ENCODE data around the gene CCT6B.
"Not testable (repeated sequence)": the region's sequence is repeated elsewhere in the genome, so short reads cannot be mapped to it uniquely, and the experiment has no call there.

CCT6B gene, protein sequence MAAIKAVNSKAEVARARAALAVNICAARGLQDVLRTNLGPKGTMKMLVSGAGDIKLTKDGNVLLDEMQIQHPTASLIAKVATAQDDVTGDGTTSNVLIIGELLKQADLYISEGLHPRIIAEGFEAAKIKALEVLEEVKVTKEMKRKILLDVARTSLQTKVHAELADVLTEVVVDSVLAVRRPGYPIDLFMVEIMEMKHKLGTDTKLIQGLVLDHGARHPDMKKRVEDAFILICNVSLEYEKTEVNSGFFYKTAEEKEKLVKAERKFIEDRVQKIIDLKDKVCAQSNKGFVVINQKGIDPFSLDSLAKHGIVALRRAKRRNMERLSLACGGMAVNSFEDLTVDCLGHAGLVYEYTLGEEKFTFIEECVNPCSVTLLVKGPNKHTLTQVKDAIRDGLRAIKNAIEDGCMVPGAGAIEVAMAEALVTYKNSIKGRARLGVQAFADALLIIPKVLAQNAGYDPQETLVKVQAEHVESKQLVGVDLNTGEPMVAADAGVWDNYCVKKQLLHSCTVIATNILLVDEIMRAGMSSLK

DNA sequence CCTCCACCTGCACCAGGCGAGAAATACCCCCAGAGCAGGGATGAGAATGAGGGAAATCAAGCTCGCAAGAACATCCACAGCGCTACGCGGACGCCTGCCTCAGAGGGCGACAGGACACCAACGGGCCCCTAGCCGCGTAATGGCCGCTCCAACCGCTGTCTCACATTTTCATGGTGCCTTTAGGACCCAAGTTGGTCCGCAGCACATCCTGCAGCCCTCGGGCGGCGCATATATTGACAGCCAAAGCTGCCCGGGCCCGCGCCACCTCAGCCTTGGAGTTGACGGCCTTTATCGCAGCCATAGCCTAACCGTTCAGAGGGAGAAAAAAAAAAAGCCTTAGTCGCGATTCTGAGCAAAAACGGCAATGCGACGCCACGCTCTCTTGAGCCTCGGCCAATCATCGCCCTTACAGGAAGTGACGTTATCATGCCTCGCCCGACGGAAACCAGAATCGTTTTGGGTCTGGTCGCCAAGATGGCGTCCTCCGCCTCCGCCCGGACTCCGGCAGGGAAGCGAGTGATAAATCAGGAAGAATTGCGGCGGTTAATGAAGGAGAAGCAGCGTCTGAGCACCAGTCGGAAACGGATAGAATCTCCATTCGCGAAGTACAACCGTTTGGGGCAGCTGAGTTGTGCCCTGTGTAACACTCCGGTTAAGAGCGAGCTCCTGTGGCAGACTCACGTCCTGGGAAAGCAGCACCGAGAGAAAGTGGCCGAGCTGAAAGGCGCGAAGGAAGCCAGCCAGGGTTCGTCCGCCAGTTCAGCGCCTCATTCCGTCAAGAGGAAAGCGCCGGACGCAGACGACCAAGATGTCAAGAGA lies at the start of gene CCT6B, which contains the start of gene ZNF830:
TSS of gene CCT6B (minus strand) at position 368 of the 819 bp plus-strand sequence. CDS start at position 301, 67 bp downstream.
TSS of gene ZNF830 (plus strand) at position 448 of the 819 bp plus-strand sequence. CDS start at position 475, 27 bp downstream.
- DNase-seq (ENCODE audit: low spot score), result peak; percentile 96

DNA sequence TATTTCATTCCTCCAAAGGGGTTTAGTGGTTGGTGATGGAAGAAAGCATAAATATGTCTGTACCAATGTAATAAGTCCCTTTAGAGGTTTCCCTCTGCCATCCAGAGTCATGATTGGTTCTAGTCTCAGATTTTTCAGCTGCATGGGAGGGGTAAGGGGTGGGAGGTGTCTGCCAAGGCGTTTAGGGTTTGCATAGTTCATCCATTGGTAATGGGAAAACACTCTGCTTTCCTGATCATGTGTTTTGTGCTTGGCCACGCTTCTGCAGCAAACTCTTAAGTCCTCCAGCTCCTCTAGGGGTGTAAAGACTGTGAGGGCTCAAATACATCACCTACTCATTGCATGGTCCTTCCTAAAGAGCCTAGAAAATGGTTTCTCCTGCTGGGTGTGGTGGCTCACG lies 48.8 kb upstream of the CCT6B start:
- no peak for DNase-seq (ENCODE audit: low spot score)

DNA sequence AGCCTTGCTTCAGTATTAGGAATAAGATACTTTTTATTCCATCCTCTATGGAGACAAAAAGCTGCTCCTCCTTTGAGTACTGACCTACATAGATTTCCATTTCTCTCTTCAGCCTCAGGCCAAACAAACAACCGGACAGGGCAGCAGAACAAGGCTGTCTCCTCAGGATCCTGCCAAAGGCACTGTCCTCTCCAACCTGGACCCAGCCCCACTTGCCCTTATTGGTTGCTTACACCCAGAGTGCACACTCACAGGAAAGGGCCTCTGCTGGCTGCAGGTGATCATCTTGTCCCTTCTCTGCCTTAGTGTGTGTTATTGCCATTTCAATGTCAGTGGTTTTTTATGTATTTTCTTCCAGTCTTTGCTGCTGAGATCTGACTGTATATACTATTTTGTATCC lies 45.7 kb upstream of the CCT6B start:
- no peak for DNase-seq (ENCODE audit: low spot score)

DNA sequence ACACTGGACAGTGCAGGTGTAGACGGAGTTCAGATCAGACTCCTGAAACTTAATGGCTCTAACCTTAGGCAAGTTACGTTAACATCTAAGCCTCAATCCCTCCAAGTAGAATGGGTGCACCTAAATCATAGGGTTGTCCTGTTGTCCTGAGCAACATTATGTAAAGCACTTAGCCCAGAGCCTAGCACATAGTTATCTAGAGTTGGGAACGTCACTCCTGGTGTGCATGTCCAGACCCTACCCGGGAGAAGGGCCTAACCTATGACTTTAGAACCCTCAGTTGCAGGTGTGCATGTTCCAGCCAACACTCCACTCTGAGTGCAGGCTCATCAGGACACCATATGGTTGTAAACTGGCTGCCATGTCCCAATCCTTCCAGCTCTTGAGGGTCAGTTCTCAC lies 45.1 kb upstream of the CCT6B start:
- DNase-seq (ENCODE audit: low spot score), result no peak

DNA sequence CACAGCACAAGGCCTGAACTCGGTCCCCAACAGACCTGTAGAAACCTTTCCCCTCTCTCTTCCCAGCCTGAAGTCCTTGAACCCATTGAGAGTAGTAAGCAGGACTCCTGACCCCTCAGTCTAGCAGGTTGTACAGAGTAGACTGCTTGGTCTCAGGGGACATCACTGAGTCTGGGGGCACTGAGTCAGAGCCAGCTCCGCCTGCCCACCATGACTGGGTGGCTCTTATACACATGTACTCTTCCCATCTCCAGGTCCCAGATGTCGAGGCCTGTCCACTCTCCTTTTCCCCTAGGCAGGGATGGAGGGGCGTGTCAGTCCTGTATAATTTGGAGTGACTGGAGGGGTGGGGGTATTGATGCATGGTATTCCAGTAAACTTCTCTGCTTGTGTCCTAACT lies 42.5 kb upstream of the CCT6B start:
- DNase-seq (ENCODE audit: low spot score), result no peak

DNA sequence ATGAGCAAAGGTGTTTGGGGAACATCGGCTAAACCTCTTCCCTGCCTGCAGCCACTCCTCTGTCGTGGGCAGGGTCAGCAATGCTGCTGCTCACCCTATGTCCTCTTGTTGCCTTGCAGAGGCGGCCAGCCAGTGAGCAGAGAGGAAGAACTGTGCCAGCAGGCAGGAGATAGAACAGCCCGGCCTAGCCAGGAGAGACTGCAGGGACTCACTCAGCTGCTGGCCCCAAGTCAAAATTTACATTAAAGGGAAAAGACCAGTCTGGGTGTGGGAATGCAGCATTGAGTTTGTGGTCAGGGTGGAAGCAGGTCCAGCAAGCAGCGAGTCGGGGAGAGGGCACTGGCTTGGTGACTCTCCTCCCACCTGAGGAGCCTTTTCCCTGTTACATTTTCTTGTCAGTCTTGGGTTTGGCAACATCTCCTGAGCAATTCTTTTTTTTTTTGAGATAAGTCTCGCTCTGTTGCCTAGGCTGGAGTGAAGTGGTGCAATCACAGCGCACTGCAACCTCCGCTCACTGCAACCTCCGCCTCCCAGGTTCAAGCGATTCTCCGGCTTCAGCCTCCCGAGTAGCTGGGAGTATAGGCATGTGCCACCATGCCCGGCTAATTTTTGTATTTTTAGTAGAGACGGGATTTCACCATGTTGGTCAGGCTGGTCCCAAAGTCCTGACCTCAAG lies 41.8 kb upstream of the CCT6B start:
- no peak for DNase-seq (ENCODE audit: low spot score)

DNA sequence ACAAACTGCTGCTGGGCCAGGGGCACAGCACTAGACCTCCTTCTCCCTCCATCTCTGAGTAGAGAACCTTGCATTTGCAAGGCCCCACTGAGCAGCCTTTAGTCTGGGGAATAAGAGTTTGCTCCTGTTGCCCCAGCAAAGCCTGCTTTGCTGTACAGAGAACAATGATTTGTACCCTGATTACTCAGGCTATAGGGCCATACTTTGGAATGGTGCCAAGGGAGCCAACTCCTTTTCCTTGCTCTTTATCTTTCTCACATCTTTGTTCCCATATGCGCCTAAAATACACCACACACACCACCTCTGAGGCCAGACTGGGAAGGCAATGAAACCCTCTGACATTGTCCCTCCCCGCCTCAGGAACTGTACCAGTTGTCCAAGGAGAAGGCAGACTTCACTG lies 40.3 kb upstream of the CCT6B start:
- no peak for DNase-seq (ENCODE audit: low spot score)

DNA sequence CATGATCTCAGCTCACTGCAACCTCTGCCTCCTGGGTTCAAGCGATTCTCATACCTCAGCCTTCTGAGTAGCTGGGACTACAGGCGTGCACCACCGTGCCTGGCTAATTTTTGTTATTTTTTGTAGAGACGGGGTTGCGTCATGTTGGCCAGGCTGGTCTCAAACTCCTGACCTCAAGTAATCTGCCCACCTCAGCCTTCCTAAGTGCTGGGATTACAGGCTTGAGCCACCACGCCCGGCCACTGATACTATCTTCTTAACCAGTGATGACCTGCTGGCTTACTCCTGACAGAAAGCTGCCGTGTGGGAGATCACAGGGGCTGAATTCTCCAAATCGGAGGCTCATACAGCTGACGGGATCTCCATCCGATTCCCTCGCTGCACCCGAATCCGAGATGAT lies 39.7 kb upstream of the CCT6B start:
- DNase-seq (ENCODE audit: low spot score), result not testable (repeated sequence)

DNA sequence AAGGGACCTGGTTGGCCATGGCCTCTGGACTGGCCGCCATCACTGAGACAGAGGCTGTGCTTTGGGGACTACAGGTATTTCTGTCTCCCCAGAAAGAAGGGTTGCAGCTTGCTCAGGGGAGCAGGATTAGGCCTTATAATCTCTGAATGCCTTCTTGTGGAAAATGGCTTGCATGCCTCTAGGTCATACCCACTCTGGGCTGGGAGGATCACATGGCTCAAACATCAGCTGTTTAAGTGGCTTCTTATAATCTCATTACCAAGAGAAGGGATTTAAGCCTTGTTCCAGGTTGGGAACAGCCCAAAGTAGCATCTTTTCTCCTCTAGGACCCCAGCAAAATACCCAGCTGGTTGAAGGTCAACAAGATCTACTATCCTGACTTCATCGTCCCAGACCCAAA lies 38.2 kb upstream of the CCT6B start:
- DNase-seq (ENCODE audit: low spot score), result no peak

DNA sequence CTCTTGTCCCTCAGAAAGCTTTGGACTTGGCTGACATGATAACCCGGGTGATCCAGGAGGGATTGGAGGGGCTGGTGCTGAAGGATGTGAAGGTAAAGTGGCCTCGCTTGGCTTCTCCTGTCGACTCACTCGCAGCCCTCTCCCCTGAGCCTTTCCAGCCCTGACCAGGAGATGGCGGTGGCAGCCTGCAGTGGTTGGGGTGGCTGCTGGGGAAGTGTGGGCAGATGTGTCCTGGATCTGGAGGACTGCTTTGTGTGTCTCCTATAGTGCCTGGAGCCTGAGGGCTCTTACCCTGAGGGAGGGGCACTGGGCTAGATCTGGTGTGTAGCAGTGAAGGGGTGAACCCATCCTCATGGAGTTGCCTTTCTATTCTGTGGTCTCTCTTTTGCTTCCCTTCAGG lies 36.9 kb upstream of the CCT6B start:
- DNase-seq (ENCODE audit: low spot score), result peak; percentile 89

DNA sequence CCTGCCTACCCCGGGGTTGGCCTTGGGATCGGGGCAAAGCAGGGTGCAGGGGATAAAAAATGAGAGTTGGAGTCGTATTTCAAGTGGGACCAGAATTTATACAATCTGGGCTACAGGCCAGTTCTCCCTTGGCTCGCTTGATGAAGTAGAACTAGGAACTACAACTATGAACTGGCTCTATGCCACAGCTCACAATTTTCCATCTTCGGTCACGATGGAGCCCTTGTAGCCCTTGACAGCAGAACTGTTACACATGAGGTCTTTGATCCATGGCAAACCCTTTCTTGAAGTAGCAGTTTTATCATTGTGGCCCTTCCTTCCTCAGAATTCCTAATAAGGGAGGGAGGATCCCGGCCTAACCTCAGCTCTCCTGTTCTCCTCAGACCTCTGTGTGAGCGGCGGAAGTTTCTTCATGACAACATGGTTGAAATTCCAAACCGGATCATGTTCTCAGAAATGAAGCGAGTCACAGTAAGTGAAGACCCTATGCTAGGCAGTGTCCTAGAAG lies 36.1 kb upstream of the CCT6B start:
- no peak for DNase-seq (ENCODE audit: low spot score)

DNA sequence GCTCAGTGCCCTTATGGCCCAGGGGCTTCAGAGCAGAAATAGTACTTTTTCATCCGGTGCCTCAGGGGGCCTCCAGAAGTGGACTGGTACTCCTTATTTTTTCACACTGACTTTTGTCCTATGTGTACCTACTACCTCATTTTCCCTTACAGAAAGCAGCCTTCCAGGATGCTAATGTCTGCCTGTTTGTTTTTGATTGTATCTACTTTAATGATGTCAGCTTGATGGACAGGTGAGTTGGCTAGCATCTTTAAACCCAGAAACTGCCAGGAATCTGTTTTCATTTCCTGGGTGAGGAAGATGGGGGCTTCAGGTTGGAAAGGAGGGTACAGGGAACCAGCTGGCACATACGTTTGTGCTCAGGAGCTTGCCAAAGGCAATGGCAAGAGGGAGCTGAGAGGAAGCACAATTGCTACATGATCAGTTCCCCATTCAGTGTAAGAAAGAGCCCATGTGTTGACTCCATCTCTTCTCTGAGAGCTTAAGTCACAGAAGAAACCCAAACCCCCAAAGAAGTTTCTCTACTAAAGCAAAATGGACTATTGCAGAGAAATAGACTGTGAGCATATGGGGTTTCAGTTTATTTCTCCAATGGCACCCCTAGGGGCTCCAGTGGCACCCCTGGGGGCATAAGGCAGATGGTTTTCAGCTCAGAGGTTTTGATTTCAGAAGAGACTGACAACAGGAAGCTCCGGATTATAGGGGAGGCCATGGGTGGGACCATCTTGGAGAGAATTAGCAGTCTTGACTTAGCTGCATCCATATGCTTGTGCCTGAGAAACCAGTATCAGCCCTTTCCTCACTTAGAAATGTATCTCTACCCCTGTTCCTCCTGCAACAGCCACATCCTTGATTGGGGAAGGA lies 35.4 kb upstream of the CCT6B start:
- DNase-seq (ENCODE audit: low spot score), result no peak

DNA sequence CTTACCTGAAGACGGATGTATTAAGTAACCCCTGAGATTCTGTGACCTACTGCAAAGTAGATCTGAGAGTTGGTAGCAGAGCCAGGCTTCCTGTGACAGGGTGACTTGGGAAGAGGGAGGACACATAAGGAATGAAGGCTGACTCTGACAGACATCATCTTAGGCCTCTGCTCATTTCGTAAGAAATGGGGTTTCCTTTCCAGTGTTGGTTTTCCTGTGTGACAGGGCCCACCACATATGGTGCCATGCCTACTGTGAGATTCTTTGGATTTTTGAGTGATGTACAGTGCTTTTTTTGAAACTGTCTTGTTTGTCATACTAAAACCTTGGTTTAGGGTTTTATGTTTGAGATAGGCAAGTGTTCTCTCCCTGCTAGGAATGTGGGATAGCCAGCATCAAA lies 31.8 kb upstream of the CCT6B start:
- no peak for DNase-seq (ENCODE audit: low spot score)

DNA sequence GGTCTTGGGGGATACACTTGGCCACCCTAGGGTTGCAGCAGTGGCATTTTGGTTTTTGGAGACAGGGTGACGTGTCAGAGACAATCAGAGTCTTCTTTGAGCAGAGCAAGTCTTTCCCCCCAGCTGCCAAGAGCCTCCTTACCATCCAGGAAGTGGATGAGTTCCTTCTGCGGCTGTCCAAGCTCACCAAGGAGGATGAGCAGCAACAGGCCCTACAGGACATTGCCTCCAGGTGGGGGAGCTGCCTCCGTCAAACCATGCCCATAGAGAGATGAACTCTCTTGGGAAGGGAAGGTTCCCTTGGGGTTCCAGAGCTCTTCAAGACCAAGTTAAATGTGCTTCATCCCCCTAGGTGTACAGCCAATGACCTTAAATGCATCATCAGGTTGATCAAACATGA lies 30.3 kb upstream of the CCT6B start:
- DNase-seq (ENCODE audit: low spot score), result no peak

DNA sequence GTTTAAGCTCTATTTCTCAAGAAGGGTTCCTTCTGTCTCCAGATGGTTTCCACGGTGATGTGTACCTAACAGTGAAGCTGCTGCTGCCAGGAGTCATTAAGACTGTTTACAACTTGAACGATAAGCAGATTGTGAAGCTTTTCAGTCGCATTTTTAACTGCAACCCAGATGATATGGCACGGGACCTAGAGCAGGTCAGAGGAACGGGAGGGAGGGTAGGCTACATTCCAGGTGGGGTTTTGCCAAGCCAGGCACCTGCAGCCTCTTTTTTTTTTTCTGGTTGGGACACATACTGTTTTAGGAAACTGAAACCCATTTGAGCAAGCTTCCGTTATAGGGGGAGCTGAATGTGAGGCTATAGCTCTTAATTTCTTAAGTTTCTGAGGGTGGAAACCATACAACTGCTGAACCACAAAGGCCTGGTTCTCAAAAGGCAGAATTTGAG lies 29.7 kb upstream of the CCT6B start:
- DNase-seq (ENCODE audit: low spot score), result no peak

DNA sequence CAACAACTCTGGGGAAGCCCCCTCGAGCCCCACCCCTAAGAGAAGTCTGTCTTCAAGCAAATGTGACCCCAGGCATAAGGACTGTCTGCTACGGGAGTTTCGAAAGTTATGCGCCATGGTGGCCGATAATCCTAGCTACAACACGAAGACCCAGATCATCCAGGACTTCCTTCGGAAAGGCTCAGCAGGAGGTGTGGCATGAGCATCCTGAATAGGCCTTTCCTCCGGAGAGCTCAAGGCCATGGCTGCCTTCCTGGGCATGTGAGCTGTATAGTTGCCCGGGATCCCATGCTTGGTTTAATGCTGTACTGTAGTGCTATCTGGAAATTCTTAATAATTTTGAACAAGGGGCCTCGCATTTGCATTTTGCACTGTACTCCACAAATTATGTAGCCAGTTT lies 28.2 kb upstream of the CCT6B start:
- no peak for DNase-seq (ENCODE audit: low spot score)

DNA sequence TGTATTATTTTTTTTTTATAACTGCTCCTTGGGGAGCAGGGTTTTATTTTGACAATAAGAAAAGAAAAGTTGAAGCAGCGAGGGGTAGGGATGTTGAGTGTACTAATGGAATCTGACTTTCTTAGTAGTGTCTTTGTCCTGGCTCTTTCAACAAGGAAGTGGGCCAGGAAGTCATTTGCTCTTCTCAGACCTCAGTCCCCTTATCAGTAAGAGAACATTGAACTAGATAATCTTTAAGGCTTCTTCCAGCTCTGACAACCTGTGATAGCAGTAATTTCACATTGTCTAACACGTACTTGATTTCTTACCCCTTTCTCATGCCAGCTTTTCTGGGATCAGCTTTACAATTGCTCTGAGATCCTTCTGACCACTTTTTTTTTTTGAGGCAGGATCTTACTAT lies 27.4 kb upstream of the CCT6B start:
- no peak for DNase-seq (ENCODE audit: low spot score)

DNA sequence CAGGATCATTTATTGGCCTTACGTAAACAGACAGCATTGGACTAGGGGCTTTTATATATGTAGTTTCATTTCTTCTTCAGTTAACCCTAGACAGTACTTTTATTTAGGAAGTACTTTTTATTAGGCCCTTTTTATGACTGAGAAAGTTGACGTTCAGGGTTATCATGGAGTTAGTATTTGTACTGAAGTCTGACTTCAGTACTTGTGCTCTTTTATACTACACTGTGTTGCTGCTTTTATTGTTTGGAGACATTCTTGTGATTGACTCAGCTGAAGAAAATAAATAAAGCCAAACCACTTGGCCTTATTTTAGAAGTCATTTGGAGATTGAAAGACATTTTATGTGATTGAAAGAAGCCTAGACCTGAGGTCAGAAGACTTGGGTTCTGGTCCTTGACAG lies 26.0 kb upstream of the CCT6B start:
- DNase-seq (ENCODE audit: low spot score), result no peak

DNA sequence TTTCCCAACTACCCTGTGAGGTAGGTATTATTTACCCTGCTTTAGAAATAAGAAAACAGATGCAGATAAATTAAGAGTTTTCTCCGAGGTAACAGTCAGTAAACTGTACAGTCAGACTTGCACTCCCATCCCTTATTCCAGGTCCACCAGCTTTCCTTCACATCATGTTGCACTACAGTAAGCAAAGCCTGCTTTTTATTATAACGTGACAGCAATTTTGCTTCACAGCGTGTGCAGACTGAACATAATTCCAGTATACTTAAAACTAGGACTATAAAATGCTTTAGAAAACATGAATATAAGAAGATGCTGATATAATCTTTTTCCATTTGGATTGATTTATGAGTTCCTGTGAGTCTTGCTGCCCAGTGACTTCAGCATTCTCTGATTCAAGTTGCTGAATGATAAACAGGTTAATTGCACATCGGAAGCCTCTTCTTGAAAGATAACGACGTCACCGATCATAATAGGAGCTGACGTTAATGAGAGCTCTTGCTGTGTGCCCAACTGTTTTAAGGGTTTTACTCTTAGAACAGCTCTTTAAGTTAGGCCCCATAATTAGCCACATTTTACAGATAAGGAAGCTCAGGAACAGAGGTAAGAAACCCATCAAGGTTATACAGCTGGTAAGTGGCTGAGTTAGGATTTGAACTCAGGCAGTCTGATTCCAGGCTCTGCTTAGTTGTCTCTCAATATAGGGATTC lies 20.4 kb upstream of the CCT6B start:
- no peak for DNase-seq (ENCODE audit: low spot score)
